GM15510 (cell line): Measurements from ENCODE around the gene IL12RB2.

Experiments
- POLR2A ChIP-seq: IDR thresholded peaks from 3 replicates; pipeline ENCODE4 v1.6.1; 2011; ENCODE audit warnings: borderline replicate concordance; ENCODE audit not compliant: insufficient read length; ENCODE audit errors: extremely low read depth

Gene IL12RB2

GRCh38 chr1:67332653-67333529 lies 25.2 kb downstream of the IL12RB2 start:
- TF ChIP-seq POLR2A: no peak

- TF ChIP-seq POLR2A: no peak
Observed at GRCh38 chr1:67333603-67334002, 25.9 kb downstream of the IL12RB2 start.

GRCh38 chr1:67335411-67335810 lies 27.7 kb downstream of the IL12RB2 start:
- no peak for TF ChIP-seq POLR2A

GRCh38 chr1:67336157-67336556 lies 28.5 kb downstream of the IL12RB2 start:
- TF ChIP-seq POLR2A: no peak

DNA sequence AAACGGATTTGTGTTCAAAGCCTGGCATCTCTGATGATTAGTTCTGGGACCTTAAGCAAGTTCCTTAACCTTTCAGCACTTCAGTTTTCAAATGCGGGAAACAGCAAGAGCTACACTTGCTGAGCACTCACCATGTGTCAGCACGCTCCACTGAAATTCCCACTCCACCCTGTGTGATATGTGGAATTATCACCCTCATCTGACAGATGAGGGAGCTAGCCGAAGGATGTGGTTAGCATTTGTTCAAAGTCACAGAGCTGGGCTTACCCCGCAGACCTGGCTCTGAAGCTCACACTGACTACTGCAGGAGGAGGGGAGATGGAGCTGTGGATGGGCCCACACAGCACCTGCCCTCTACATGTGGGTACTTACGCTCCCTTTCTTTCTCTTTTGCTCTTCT lies 29.1 kb downstream of the IL12RB2 start:
- no peak for TF ChIP-seq POLR2A

- no peak for TF ChIP-seq POLR2A
Observed at GRCh38 chr1:67338642-67339041, 31.0 kb downstream of the IL12RB2 start.

GRCh38 chr1:67339623-67340343 lies 32.1 kb downstream of the IL12RB2 start:
- TF ChIP-seq POLR2A: no peak

- no peak for TF ChIP-seq POLR2A
Observed at GRCh38 chr1:67342076-67342890, 34.6 kb downstream of the IL12RB2 start.

- no peak for TF ChIP-seq POLR2A
Observed at GRCh38 chr1:67345556-67345955, 37.9 kb downstream of the IL12RB2 start.

GRCh38 chr1:67346982-67347381 lies 39.3 kb downstream of the IL12RB2 start:
- TF ChIP-seq POLR2A: no peak

GRCh38 chr1:67347688-67348472 lies 40.2 kb downstream of the IL12RB2 start:
- no peak for TF ChIP-seq POLR2A

DNA sequence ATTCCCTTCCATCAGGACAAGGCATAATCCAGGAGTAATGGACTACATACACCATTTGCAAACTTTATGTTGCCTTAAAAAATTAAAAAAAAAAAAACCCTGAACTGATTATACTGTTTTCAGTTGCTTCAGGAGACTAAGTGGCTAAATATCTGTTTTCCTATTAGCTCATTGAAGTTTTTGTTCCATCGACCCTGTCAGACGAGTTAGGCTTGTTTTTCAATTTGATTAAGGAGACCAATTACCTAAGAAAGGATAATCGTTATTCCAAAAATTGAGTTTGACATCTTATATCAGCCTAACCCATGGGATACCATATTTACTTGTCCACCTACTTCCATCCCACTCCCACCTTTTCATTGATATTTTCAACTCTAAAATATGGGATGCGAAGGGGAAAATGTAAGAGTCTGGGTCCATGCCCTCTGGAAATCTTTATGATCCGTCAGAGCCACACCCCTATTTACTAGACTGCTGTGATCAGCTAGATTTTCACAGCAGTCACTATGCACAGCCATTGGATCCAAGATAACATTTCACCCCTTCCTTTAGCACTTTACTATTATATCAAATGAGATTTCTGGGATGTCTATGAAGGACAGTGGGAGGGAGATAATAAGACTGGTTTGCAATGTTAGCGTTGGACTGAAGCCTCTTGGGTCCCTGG lies 41.0 kb downstream of the IL12RB2 start:
- TF ChIP-seq POLR2A: no peak

- no peak for TF ChIP-seq POLR2A
Observed at GRCh38 chr1:67350783-67351182, 43.1 kb downstream of the IL12RB2 start.

DNA sequence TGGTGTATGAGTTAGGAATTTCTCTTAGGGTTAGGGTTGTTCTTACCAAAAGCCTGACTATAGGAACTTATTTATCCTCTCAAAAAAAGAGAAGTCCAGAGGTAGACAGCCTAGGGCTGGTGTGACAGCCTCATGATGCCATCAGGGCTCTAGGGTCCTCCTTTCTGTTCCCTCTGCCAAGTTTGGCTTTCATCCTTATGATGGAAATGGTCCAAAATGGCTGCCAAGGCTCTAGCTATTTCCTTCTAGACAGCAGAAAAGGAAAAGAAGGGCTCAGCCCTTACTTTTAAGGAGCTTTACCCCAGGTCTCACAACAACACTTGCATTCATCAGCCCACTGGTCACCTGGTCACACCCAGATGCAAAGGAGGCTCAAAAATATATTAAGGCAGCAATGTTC lies 44.5 kb downstream of the IL12RB2 start:
- no peak for TF ChIP-seq POLR2A

- no peak for TF ChIP-seq POLR2A
Observed at GRCh38 chr1:67355745-67356424, 48.2 kb downstream of the IL12RB2 start.
